ENCODE measurements around the gene PRKAG1.

GRCh38 chr12:49014547-49014946 lies 4.0 kb downstream of the PRKAG1 start:
- TF ChIP-seq EZH2phosphoT487 (IDR thresholded peaks at IDR 0.05; ENCODE audit: borderline replicate concordance) (no peak), CTCF (conservative IDR thresholded peaks at IDR 0.05; ENCODE audit: low read length) (0 out of 2 replicates have a peak, but pooled peaks have one; percentile 9)

Measured in Loucy (cell line).